Heart left ventricle (tissue), 13 donors: Measurements from ENCODE around the gene GLIS2.

Experiments
- CTCF ChIP-seq, 12 donors: fragments of 200-600 bp; sonication (generic) in 4 of 12; IDR thresholded peaks; one replicate each; pipeline versions ENCODE4 v1.5.0 to v1.8.0; 2018 to 2022; ENCODE audit warnings: antibody characterized with exemption in 12 of 12, mild to moderate bottlenecking in 5 of 12
- POLR2A ChIP-seq, 2 donors: fragments of 450-650 bp; IDR thresholded peaks; one replicate each; pipeline ENCODE4 v1.6.1; 2017; ENCODE audit warnings: antibody characterized with exemption in 2 of 2, mild to moderate bottlenecking in 2 of 2, moderate library complexity in 2 of 2
- donor health status: ischemic (EF 13 %, LVEDD 7.1; RV severe dilation, severe dysfunction).
- donor health status: DM: no; HTN: yes; CAD: no.
- donor health status: DM: no; HTN: no; CAD: no.
- donor health status: ischemic (EF 25% LVEDD 6.9; RV normal size, moderate dysfunction).
- donor health status: ischemic (EF 25% LVEDD 5.7; RV mildly dilated, moderate dysfunction).
- donor health status: ischemic (EF 35%, LVEDD 5.7; RV mildly dilated, moderate dysfunction).
- donor health status: nonischemic (EF 11% LVEDD 7.7; RV severe dilation, severe dysfunction).
- donor health status: DM: yes; HTN: yes; CAD: no.
- donor health status: PGD.
- donor health status: ischemic (EF 29% LVEDD 5.4; RV normal size, mild dysfunction).
- donor health status: nonischemic (EF 23%, LVEDD 6.1; RV moderate dilation, normal function).

- TF ChIP-seq CTCF (IDR thresholded peaks at IDR 0.05) = no peak
- no peak for TF ChIP-seq POLR2A (IDR thresholded peaks at IDR 0.05)
These were observed 61.8 kb downstream of the GLIS2 start for GRCh38 chr16:4377573-4378154.
